Epithelial cell of esophagus (primary cell): ENCODE measurements around the gene TRPT1.

Experiments
- DNase-seq: peaks from one replicate; pipeline ENCODE4 v3.0.0; 2010; ENCODE audit warnings: low read depth
- H3K4me3 ChIP-seq: 2 replicates; pipeline ENCODE4 v1.5.1; 2011; ENCODE audit warnings: mild to moderate bottlenecking, low read length, control low read depth
- CTCF ChIP-seq: IDR thresholded peaks from 2 replicates; pipeline ENCODE4 v1.5.1; 2011; ENCODE audit warnings: low read depth, mild to moderate bottlenecking, low read length, control low read depth, inconsistent platforms; ENCODE audit not compliant: insufficient read depth; ENCODE audit errors: missing control alignments

The TRPT1 gene

GRCh38 chr11:64211181-64211872 is 14.7 kb downstream of the TRPT1 start:
- TF ChIP-seq CTCF: no peak
- no peak for DNase-seq
- no peak overlapping the region for H3K4me3 ChIP-seq

- H3K4me3 ChIP-seq: no peak overlapping the region
- TF ChIP-seq CTCF: no peak
- no peak for DNase-seq
These were observed 15.5 kb downstream of the TRPT1 start for GRCh38 chr11:64210301-64211020.

GRCh38 chr11:64209563-64209843 is 16.5 kb downstream of the TRPT1 start:
- TF ChIP-seq CTCF: no peak
- DNase-seq: no peak
- H3K4me3 ChIP-seq: no peak overlapping the region

GRCh38 chr11:64208796-64209562 is 17.0 kb downstream of the TRPT1 start:
- DNase-seq: no peak
- H3K4me3 ChIP-seq: no peak overlapping the region
- no peak for TF ChIP-seq CTCF

GRCh38 chr11:64208086-64208795 is 17.7 kb downstream of the TRPT1 start:
- TF ChIP-seq CTCF: no peak
- DNase-seq: no peak
- H3K4me3 ChIP-seq: no peak overlapping the region

GRCh38 chr11:64207256-64208085 is 18.5 kb downstream of the TRPT1 start:
- DNase-seq: no peak
- H3K4me3 ChIP-seq: no peak overlapping the region
- no peak for TF ChIP-seq CTCF
